Ovary (tissue), 9 donors: ENCODE data around the gene TRPM2. TPM values are rescaled to one million over a fixed set of nuclear protein-coding genes. Genes with fewer than 3 reads are reported as not detected.
A peak's percentile ranks its signal among the peaks of the same experiment; 100 is the strongest.

ENCODE experiments used
- DNase-seq, 5 donors: peaks; one replicate each; pipeline ENCODE4 v3.0.0-alpha.2; 2019 to 2020
- H3K27ac ChIP-seq, 2 donors: fragments of 200-600 bp; one replicate each; pipeline versions ENCODE4 v1.5.1 to v1.8.0; 2019 to 2022
- H3K27me3 ChIP-seq: fragments of 200-600 bp; one replicate; pipeline ENCODE4 v1.8.0; 2022
- H3K36me3 ChIP-seq: fragments of 200-600 bp; sonication (generic); one replicate; pipeline ENCODE4 v1.5.1; 2019
- H3K4me1 ChIP-seq: one replicate; pipeline ENCODE4 v1.8.1; 2013; ENCODE audit warnings: mild to moderate bottlenecking, moderate library complexity; ENCODE audit not compliant: insufficient read depth
- H3K4me3 ChIP-seq: fragments of 200-600 bp; sonication (generic); one replicate; pipeline ENCODE4 v1.5.1; 2017
- H3K9me3 ChIP-seq, 2 donors: fragments of 200-600 bp in 1 of 2; sonication (generic) in 1 of 2; one replicate each; pipeline versions ENCODE4 v1.5.1 to v1.8.1; 2013 to 2019; ENCODE audit warnings: mild to moderate bottlenecking in 1 of 2, moderate library complexity in 1 of 2
- EP300 ChIP-seq: sonication (generic); formaldehyde crosslinking; IDR thresholded peaks from one replicate; pipeline ENCODE4 v1.6.1; 2017; ENCODE audit warnings: antibody characterized with exemption
- POLR2A ChIP-seq: fragments of 450-650 bp; IDR thresholded peaks from one replicate; pipeline ENCODE4 v1.6.1; 2017; ENCODE audit warnings: antibody characterized with exemption, mild to moderate bottlenecking, moderate library complexity
- WGBS, 3 donors: extraction: QIAGEN DNeasy Blood & Tissue Kit in 1 of 3; methylation state at CpG; one replicate each; pipeline versions ENCODE4 v1.1.5 to v1.1.7; 2013 to 2017; 5-methylcytosine and 5-hydroxymethylcytosine counted together
- intact Hi-C, 4 donors: fragments of 100-400 bp; cut with DNase I; formaldehyde crosslinking; loops; one replicate each; pipeline versions ENCODE4 v1.11.0 to v1.15.1; 2022 to 2023
- polyA plus RNA-seq, 2 donors: library from polyadenylated mRNA; stranded (reverse); fragments of 200-250 nt in 1 of 2; fragments of 350-450 nt in 1 of 2; fragmentation: Illumina TruSeq in 1 of 2; extraction: RNeasy Lipid Tissue Mini Kit (QIAGEN cat#74804) in 1 of 2; gene quantifications; one replicate each; pipeline ENCODE4 v1.2.3, GENCODE V29; 2013 to 2014
- total RNA-seq, 7 donors: library from RNA; depleted of rRNA in 2 of 7; stranded (reverse); fragments of >200 nt in 2 of 7; fragmentation: NEBNext Ultra II Directional in 3 of 7; extraction: Animal tissue kit (Norgen Biotek cat#: 25700) in 3 of 7; gene quantifications; one replicate each; pipeline versions ENCODE4 v1.1.0 to v1.2.4, GENCODE V29; 2016 to 2023
- TF ChIP-seq, protein P1 (sequence below), 3 donors: fragments of 450-650 bp in 2 of 3; fragments of 200-600 bp in 1 of 3; IDR thresholded peaks; one replicate each; pipeline versions ENCODE4 v1.5.1 to v1.8.0; 2016 to 2022; ENCODE audit warnings: antibody characterized with exemption in 3 of 3, mild to moderate bottlenecking in 1 of 3
- donor health status: DM: no; HTN: no; CAD: no; lungs with moderate emphysema.
- donor health status: DM: no; HTN: no; CAD: no.
- donor health status: Bipolar disorder and iron deficiency.
- donor health status: DM: yes; HTN: yes; CAD: no.
- donor health status: DM: no; HTN: no; CAD: no.
- donor health status: DM: yes; HTN: yes; CAD: no.

The TRPM2 gene
- total and polyA plus RNA-seq, 9 donors: 0.48 to 7.0 (median 1.8) TPM

DNA sequence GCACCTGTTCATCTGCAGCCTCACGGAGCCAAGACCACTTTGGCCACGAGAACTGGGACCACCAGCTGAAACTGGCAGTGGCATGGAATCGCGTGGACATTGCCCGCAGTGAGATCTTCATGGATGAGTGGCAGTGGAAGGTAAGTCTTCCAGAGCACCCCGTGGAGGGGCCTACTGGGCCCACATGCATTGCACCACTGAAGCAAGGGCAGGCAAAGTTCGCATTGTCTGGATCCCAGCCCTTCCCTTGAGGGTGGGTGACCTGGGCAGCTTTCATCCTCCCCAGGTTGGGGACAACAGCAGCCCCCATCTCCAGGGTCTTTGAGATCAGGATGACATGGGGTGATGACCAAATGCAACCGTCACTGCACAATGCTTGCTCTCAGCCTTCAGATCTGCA is 37.5 kb downstream of the TRPM2 start:
- Histone ChIP-seq H3K4me1 (no peaks in the 10 kb centered on the region), H3K4me3 (no peak overlapping the region), H3K27ac (no peak overlapping the region), H3K36me3 (no peaks in the 10 kb centered on the region), H3K9me3 (peaks cover 0 to 7% of the 10 kb centered on the region in 2 donors), H3K27me3 (no peaks in the 10 kb centered on the region)
- 89 to 92% (median 89%) methylated on average over 8 of the region's 8 CpGs for WGBS, 3 donors
- DNase-seq: peak in 1 of 5 donors; percentile 4
- TF ChIP-seq POLR2A (no peak), EP300 (no peak)
- TF ChIP-seq, protein P1, sequence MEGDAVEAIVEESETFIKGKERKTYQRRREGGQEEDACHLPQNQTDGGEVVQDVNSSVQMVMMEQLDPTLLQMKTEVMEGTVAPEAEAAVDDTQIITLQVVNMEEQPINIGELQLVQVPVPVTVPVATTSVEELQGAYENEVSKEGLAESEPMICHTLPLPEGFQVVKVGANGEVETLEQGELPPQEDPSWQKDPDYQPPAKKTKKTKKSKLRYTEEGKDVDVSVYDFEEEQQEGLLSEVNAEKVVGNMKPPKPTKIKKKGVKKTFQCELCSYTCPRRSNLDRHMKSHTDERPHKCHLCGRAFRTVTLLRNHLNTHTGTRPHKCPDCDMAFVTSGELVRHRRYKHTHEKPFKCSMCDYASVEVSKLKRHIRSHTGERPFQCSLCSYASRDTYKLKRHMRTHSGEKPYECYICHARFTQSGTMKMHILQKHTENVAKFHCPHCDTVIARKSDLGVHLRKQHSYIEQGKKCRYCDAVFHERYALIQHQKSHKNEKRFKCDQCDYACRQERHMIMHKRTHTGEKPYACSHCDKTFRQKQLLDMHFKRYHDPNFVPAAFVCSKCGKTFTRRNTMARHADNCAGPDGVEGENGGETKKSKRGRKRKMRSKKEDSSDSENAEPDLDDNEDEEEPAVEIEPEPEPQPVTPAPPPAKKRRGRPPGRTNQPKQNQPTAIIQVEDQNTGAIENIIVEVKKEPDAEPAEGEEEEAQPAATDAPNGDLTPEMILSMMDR (IDR thresholded peaks at IDR 0.05): no peak
- intact Hi-C loops: no loop called here

DNA sequence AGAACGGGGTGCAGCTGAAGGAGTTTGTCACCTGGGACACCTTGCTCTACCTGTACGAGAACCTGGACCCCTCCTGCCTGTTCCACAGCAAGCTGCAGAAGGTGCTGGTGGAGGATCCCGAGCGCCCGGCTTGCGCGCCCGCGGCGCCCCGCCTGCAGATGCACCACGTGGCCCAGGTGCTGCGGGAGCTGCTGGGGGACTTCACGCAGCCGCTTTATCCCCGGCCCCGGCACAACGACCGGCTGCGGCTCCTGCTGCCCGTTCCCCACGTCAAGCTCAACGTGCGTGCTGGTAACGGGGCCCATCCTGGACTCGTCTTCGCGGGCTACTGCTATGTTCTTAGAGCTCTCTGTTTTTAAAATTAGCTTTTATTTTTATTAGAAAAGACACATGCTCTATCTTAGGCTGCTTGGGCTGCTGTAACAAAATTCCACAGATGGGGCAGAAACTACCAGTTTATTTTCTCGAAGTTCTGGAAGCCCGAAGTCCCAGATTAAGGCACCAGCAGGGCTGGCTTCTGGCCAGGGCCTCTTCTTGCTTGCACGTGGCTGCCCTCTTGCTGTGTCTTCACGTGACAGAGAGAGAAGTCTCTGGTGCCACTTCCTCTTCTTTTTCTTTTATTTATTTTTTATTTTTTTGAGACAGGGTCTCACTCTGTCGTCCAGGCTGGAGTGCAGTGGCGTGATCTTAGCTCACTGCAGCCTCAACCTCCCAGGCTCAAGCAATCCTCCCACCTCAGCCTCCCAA is 38.1 kb downstream of the TRPM2 start:
- peak in 1 of 5 donors; percentile 30 for DNase-seq
- WGBS, 3 donors: 42 to 48% (median 44%) methylated on average over 34 of the region's 34 CpGs
- intact Hi-C loops: no loop called here

DNA sequence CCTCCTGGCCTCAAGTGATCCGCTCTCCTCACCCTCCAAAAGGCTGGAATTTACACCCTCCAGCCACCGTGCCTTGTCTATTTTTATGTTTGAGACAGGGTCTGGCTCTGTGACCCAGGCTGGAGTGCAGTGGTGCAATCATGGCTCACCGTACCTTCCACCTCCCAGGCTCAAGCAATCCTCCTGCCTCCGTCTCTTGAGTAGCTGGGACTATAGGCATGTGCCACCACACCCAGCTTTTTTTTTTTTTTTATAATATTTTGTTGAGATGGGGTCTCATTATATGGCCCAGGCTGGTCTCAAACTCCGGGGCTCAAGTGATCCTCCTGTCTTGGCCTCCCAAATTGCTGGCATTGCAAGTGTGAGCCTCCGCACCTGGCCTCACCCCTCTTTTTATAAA is 38.8 kb downstream of the TRPM2 start:
- Histone ChIP-seq H3K4me3 (no peak overlapping the region), H3K4me1 (no peaks in the 10 kb centered on the region), H3K36me3 (no peaks in the 10 kb centered on the region), H3K27me3 (no peaks in the 10 kb centered on the region), H3K27ac (no peak overlapping the region), H3K9me3 (peaks cover 0 to 7% of the 10 kb centered on the region in 2 donors)
- WGBS, 3 donors: 82 to 92% (median 84%) methylated on average over 6 of the region's 6 CpGs
- no peak for TF ChIP-seq EP300
- TF ChIP-seq, protein P1 (IDR thresholded peaks at IDR 0.05): no peak
- TF ChIP-seq POLR2A: no peak
- intact Hi-C loops: no loop called here
- DNase-seq: no peak

More for the DNA sequence above, 38.1 kb downstream of the TRPM2 start:
- H3K27ac ChIP-seq: no peak overlapping the region
- H3K4me1 ChIP-seq: no peaks in the 10 kb centered on the region
- peaks cover 0 to 7% of the 10 kb centered on the region in 2 donors for H3K9me3 ChIP-seq
- no peaks in the 10 kb centered on the region for H3K36me3 ChIP-seq
- TF ChIP-seq EP300 (no peak), POLR2A (no peak)
- TF ChIP-seq, protein P1 (IDR thresholded peaks at IDR 0.05): no peak
- H3K27me3 ChIP-seq: no peaks in the 10 kb centered on the region
- no peak overlapping the region for H3K4me3 ChIP-seq

DNA sequence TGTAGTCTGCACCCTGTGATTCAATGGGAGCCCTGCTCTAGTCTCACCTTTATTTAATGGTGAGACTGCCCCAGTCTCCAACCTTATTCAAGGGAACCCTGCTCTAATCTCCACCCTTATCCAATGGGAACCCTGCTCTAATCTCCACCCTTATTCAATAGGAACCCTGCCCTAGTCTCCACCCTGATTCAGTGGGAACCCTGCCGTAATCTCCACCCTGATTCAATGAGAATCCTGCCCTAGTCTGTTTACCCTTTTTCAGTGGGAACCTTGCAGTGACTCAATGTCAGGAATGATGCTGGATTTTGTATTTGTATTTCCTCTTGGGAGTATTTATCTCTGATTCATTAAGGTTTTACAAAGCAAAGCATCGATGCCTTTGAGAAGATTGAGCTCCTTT is 39.5 kb downstream of the TRPM2 start:
- Histone ChIP-seq H3K27me3 (no peaks in the 10 kb centered on the region), H3K9me3 (peaks cover 0 to 7% of the 10 kb centered on the region in 2 donors), H3K27ac (no peak overlapping the region), H3K4me1 (no peaks in the 10 kb centered on the region), H3K36me3 (no peaks in the 10 kb centered on the region), H3K4me3 (no peak overlapping the region)
- WGBS, 3 donors: 62 to 87% (median 68%) methylated on average over 2 of the region's 2 CpGs
- TF ChIP-seq POLR2A: no peak
- TF ChIP-seq EP300: no peak
- DNase-seq: no peak
- intact Hi-C loops: no loop called here

DNA sequence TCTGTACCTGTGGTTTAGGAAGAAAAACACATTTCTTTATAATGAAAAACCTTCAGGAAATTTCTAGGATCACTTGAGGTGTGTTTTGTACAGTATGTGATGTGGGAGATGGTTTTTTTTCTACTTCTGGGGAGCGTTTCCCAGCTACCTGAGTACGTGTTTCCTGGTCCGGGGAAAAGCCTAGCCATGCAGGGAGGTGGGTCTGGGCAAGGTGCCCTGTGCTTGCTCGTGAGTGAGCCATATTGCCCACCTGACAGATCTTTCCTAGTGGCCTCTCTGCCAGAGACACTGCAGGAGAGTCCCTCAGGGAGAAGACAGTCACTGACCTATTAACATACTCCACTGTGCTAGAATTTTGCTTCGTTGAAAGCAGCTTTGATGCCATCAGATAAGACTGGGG is 41.3 kb downstream of the TRPM2 start:
- Histone ChIP-seq H3K27ac (no peak overlapping the region), H3K4me3 (no peak overlapping the region), H3K27me3 (no peaks in the 10 kb centered on the region), H3K36me3 (no peaks in the 10 kb centered on the region), H3K4me1 (no peaks in the 10 kb centered on the region), H3K9me3 (peaks cover 0 to 7% of the 10 kb centered on the region in 2 donors)
- 46 to 67% (median 60%) methylated on average over 5 of the region's 5 CpGs for WGBS, 3 donors
- TF ChIP-seq POLR2A (no peak), EP300 (no peak)
- TF ChIP-seq, protein P1 (IDR thresholded peaks at IDR 0.05): no peak
- intact Hi-C loops: no loop called here
- DNase-seq: no peak
